Measurements from ENCODE around the gene NPHP4.

- TF ChIP-seq CTCF (IDR thresholded peaks at IDR 0.05), result no peak
- TF ChIP-seq POLR2A (IDR thresholded peaks at IDR 0.05), result no peak
These were observed 78.3 kb downstream of the NPHP4 start for GRCh38 chr1:5913876-5914275.
